HK-2 (cell line): Measurements from ENCODE around the gene SLC47A2.

Source experiments
- DNase-seq: peaks from one replicate; pipeline ENCODE4 v3.0.0-alpha.2; 2018; ENCODE audit not compliant: unreplicated experiment

The SLC47A2 gene

DNA sequence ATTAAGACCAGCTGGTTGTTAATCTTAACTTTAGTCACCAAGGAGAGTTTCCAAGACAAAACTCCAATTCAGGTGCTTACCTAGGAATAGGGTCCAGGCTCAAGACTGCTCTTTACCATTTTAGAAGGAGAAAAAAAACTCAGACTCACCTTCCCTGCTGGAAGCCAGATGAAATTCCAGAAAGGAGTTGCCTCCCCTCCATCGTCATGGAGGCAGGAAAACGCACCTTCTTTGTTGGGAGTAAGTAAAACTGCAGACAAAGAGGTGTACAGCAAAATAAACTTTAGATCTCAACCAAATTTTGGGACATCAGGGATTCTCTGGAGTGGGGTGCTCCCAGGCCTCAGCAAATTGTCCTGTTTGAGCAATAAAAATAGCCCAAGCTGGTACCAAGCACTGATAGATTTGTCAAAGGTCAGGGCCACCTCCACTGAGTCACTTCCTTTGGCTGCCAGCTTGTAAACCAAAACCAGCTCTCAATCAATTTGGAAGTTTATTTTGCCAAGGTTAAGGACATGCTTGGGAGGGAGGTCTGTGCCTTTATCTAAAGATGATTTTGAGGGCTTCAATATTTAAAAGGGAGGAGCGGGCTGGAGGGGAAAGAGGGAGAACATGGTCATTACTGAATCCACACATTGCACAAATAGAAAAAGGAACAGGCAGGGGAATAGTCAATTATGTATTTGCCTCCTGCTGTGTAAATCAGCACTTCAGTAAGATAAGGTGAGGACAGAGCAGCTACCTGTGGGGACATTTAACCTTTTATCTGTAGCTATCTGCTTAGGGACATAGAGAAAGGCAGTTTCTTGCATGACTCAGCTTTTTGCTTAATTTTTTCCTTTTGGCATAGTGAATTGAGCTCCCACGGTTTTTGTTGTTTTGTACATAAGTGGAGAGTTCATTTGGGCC lies 69.3 kb downstream of the SLC47A2 start:
- DNase-seq = peak; percentile 7

DNA sequence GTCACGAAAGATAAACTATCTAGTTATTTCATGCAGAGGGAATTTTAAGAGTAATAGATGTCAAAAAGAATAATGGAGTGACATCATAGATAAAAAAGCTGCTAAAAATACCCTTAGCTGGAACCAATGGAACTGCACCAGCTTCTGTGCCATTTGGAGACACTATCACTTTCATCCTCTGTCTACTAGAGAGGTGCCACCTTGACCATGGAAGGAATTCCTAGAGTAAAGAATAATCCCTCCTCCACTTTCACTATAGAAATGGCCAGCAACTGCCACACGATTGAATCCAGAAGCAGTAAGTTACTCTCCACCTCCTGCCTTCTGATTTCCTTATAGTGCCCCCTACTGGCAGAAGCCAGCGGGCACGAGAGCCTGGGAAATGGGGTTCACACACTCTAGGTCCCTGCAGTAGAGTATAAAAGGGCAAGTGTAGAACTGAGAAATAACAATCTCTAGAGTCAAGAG lies 70.6 kb downstream of the SLC47A2 start:
- DNase-seq = no peak

DNA sequence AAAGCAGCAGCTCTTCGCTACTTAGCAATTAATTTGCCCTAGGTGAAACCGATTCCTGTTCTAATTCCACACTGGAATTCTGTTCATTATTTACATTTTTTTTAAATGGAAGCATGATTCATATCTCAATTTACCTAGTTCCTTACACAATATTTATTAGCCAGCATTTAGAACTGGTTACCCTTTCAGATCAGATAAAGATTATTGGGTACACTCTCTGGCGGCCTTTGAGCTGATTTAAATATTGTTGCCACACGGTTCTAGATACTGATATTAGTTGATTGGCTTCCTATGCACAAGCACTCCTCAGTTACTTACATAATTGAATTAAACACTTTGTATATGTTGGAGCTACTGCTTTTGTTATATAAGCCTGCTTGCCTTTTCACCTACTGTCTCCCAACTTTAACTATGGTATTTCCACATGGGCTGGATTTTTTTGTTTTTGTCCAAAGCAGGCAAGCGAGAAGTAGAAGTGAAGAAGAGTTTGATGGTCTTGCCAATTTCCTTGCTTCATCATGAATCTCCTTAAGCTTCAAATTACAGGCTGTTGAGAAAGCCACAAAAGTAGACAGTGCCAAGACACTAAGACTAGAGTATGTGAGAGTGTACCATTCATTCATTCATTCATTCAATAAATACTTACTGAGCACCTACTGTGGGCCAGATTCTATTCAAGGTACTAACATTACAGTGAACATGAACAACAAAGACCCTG lies 71.7 kb downstream of the SLC47A2 start:
- no peak for DNase-seq

GRCh38 chr17:19642373-19642893 lies 74.0 kb downstream of the SLC47A2 start:
- no peak for DNase-seq

GRCh38 chr17:19641687-19642372 lies 74.6 kb downstream of the SLC47A2 start:
- DNase-seq = no peak

GRCh38 chr17:19631905-19632304 lies 84.5 kb downstream of the SLC47A2 start:
- DNase-seq = no peak

DNA sequence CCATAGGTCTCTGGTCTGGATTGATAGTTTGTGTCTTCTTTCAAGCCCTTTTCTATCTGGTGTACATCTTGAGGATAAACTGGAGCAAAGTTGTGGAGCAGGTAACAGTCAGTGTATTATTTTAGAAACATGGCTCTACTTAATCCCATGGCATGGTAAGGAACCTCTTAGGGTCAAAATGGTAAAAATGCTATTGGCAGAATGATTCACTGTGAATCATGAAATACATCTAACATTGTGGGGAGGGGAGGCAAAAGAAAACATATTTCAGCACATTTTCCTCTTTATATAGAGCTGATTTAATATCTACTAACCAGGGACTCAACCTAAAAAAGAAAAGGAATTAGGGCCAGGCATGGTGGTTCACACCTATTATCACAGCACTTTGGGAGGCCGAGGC lies 85.7 kb downstream of the SLC47A2 start:
- no peak for DNase-seq

GRCh38 chr17:19630035-19630434 lies 86.3 kb downstream of the SLC47A2 start:
- no peak for DNase-seq

DNA sequence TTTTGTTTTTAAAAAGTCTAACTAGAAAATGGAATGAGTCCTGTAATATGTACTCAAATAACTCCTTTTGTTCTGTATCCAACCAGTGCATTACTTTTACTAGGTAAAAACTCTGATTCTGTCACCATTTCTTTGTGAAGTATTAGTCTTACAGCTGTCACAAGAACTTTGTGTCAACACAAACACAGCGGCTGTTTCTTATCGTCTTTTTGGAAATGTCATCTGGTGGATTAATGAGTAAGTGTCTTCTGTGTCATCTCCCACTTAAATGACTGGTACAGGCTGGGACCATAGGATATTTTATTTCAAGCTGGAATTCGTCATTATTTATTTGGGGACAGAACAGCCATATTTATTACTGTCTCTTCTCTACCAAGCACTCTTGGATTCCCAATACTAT lies 86.9 kb downstream of the SLC47A2 start:
- DNase-seq = no peak
